Panc1 (cell line): Measurements from ENCODE around the gene PFKFB3. TPM values are rescaled to one million over a fixed set of nuclear protein-coding genes. Genes with fewer than 3 reads are reported as not detected.

ENCODE experiments used
- ATAC-seq: fragments of 200-7000 bp; cut with Tn5 transposase; 2 replicates; pipeline ENCODE4 v1.9.1; 2020; ENCODE audit warnings: mild to moderate bottlenecking, moderate library complexity
- BruUV-seq: library from RNA; stranded (reverse); fragments of 400-500 nt; replicated peaks from 2 replicates; lab custom pipeline; 2021; lab: Mats Ljungman, UMichigan
- CTCF ChIA-PET: fragments of 300-600 bp; sonication (Branson Sonifier 250); formaldehyde crosslinking; loops from one replicate; lab custom pipeline; 2022; ENCODE audit warnings: antibody characterized with exemption; lab: Charles Lee
- POLR2A ChIA-PET: fragments of 300-600 bp; sonication (Branson Sonifier 250); formaldehyde crosslinking; loops from one replicate; lab custom pipeline; 2022; ENCODE audit warnings: antibody characterized with exemption; lab: Charles Lee
- DNase-seq: peaks from one replicate; pipeline ENCODE4 v3.0.0-alpha.2; 2010; ENCODE audit warnings: low read depth, low spot score
- H3K27ac ChIP-seq: 2 replicates; pipeline ENCODE4 v1.5.1; 2011; ENCODE audit warnings: mild to moderate bottlenecking, low read length, inconsistent platforms
- H3K27me3 ChIP-seq: fragments of 200-500 bp; sonication (Bioruptor generic); 2 replicates; pipeline ENCODE4 v1.6.0; 2014; ENCODE audit warnings: low read length, inconsistent platforms; ENCODE audit not compliant: control insufficient read depth, insufficient read depth
- H3K36me3 ChIP-seq: fragments of 200-500 bp; sonication (Bioruptor generic); 2 replicates; pipeline ENCODE4 v1.5.1; 2014; ENCODE audit warnings: inconsistent platforms, mild to moderate bottlenecking, low read length, moderate library complexity; ENCODE audit not compliant: control insufficient read depth, insufficient read depth
- H3K4me1 ChIP-seq: 2 replicates; pipeline ENCODE4 v1.5.1; 2011; ENCODE audit warnings: inconsistent platforms, mild to moderate bottlenecking, low read length, moderate library complexity; ENCODE audit not compliant: control insufficient read depth, insufficient read depth
- H3K4me3 ChIP-seq, 2 experiments: 2 replicates each; pipeline ENCODE4 v1.5.1; 2011 to 2012; ENCODE audit warnings: low read depth in 2 of 2, low read length in 2 of 2, mild to moderate bottlenecking in 2 of 2, inconsistent platforms in 1 of 2, moderate library complexity in 1 of 2
- H3K9me3 ChIP-seq: fragments of 200-500 bp; sonication (Bioruptor generic); 2 replicates; pipeline ENCODE4 v1.5.1; 2014; ENCODE audit warnings: low read depth, mild to moderate bottlenecking, inconsistent platforms, low read length, moderate library complexity; ENCODE audit not compliant: control insufficient read depth, insufficient read depth
- CTCF ChIP-seq: fragments of 450-650 bp; IDR thresholded peaks from 2 replicates; pipeline ENCODE4 v1.5.1; 2017; ENCODE audit warnings: mild to moderate bottlenecking
- POLR2AphosphoS5 ChIP-seq: IDR thresholded peaks from 2 replicates; pipeline ENCODE4 v1.6.1; 2012; ENCODE audit warnings: mild to moderate bottlenecking, low read depth, low read length, moderate library complexity
- REST ChIP-seq, 2 experiments: IDR thresholded peaks; 2 replicates each; pipeline ENCODE4 v1.6.1; 2011 to 2012; ENCODE audit warnings: low read depth in 2 of 2, control low read depth in 1 of 2, low read length in 1 of 2, mild to moderate bottlenecking in 1 of 2, moderate library complexity in 1 of 2; ENCODE audit not compliant: insufficient read depth in 1 of 2
- SIN3A ChIP-seq: IDR thresholded peaks from 2 replicates; pipeline ENCODE4 v1.6.1; 2012; ENCODE audit warnings: low read depth, mild to moderate bottlenecking, low read length, moderate library complexity, borderline replicate concordance; ENCODE audit not compliant: insufficient read depth
- TCF7L2 ChIP-seq: IDR thresholded peaks from 2 replicates; pipeline ENCODE4 v1.6.1; 2011; ENCODE audit warnings: mild to moderate bottlenecking, low read depth, low read length, inconsistent platforms
- in situ Hi-C: cut with HindIII; loops from 2 replicates; pipeline ENCODE4 v1.10.0; 2016; ENCODE audit warnings: low sequenced_read_pairs, low pct_unique_long_range_greater_than_20kb
- intact Hi-C: fragments of 100-400 bp; cut with micrococcal nuclease; formaldehyde crosslinking; loops from one replicate; pipeline ENCODE4 v1.10.0; 2022; ENCODE audit not compliant: unreplicated experiment
- total RNA-seq: library from RNA; stranded (reverse); gene quantifications from one replicate; pipeline ENCODE4 v1.2.1, GENCODE V29; 2021; ENCODE audit not compliant: unreplicated experiment

PFKFB3 gene
- total RNA-seq, 1 experiment from 2014 or later, result 17.1 TPM

GRCh38 chr10:6276356-6276755, 73.6 kb downstream of the PFKFB3 start:
- Histone ChIP-seq H3K9me3 (no peaks in the 10 kb centered on the region), H3K36me3 (no peaks in the 10 kb centered on the region), H3K4me3 (no peak overlapping the region), H3K4me1 (no peaks in the 10 kb centered on the region), H3K27ac (no peak overlapping the region), H3K27me3 (no peaks in the 10 kb centered on the region)
- ATAC-seq, result no peak
- no TSS peak for BruUV-seq
- TF ChIP-seq CTCF (no peak), POLR2AphosphoS5 (no peak), TCF7L2 (no peak), SIN3A (no peak), REST (IDR thresholded peaks at IDR 0.05; ENCODE audit: insufficient read depth in 1 of 2, low read depth in 2 of 2, low read length in 1 of 2) (no peak)
- ChIA-PET POLR2A (no interaction called here), CTCF (no interaction called here)
- intact Hi-C loops (no loop called here), in situ Hi-C loops (no loop called here)
- no peak for DNase-seq

GRCh38 chr10:6278519-6279120, 75.9 kb downstream of the PFKFB3 start:
- TF ChIP-seq POLR2AphosphoS5, result no peak
- TF ChIP-seq TCF7L2, result no peak
- TF ChIP-seq CTCF, result no peak
- no peak for TF ChIP-seq REST (IDR thresholded peaks at IDR 0.05; ENCODE audit: insufficient read depth in 1 of 2, low read depth in 2 of 2, low read length in 1 of 2)
- TF ChIP-seq SIN3A, result no peak
- in situ Hi-C loops, result no loop called here
- CTCF ChIA-PET, result no interaction called here
- BruUV-seq, result no TSS peak
- H3K4me3 ChIP-seq, result no peak overlapping the region
- H3K27me3 ChIP-seq, result no peaks in the 10 kb centered on the region
- H3K9me3 ChIP-seq, result no peaks in the 10 kb centered on the region
- no peak for DNase-seq
- no peak overlapping the region for H3K27ac ChIP-seq
- no peaks in the 10 kb centered on the region for H3K36me3 ChIP-seq
- POLR2A ChIA-PET, result no interaction called here
- H3K4me1 ChIP-seq, result no peaks in the 10 kb centered on the region
- intact Hi-C loops, result no loop called here
- no peak for ATAC-seq
